GM12878 (cell line): Measurements from ENCODE around the gene NOXA1. TPM values are rescaled to one million over a fixed set of nuclear protein-coding genes. Genes with fewer than 3 reads are reported as not detected.

ENCODE experiments used
- ATAC-seq: fragments of 200-7000 bp; cut with Tn5 transposase; 3 replicates; pipeline ENCODE4 v1.9.1; 2020; ENCODE audit warnings: mild to moderate bottlenecking, moderate library complexity
- BruUV-seq: library from RNA; stranded (reverse); fragments of 400-500 nt; replicated peaks from 2 replicates; lab custom pipeline; 2021; lab: Mats Ljungman, UMichigan
- CTCF ChIA-PET: fragments of 300-600 bp; sonication (Branson Sonifier 250); formaldehyde crosslinking; extraction: SDS; loops from one replicate; lab custom pipeline; 2021; ENCODE audit warnings: inconsistent platforms; lab: Yijun Ruan, JAX
- POLR2A ChIA-PET: fragments of 350-600 bp; formaldehyde crosslinking; extraction: SDS; loops from one replicate; lab custom pipeline; 2021; ENCODE audit warnings: inconsistent platforms; lab: Charles Lee
- RAD21 ChIA-PET: fragments of 300-600 bp; sonication (Branson Sonifier 250); formaldehyde crosslinking; loops from one replicate; lab custom pipeline; 2023; ENCODE audit warnings: antibody characterized with exemption; ENCODE audit not compliant: unreplicated experiment; lab: Charles Lee
- SMC1A ChIA-PET: fragments of 300-600 bp; sonication (Branson Sonifier 250); formaldehyde crosslinking; loops from one replicate; lab custom pipeline; 2023; ENCODE audit not compliant: unreplicated experiment, uncharacterized antibody; lab: Charles Lee
- DNase-seq: peaks from one replicate; pipeline ENCODE4 v3.0.0-alpha.2; 2011; ENCODE audit warnings: low read depth, low spot score
- FAIRE-seq: peaks from 3 replicates; lab custom pipeline; 2011; peaks lifted over from hg19 to GRCh38; lab: Jason Lieb, UNC
- H2AFZ ChIP-seq: 2 replicates; pipeline ENCODE4 v1.6.0; 2011; ENCODE audit warnings: low read depth, low read length, control low read depth; ENCODE audit not compliant: control insufficient read depth
- H3K27ac ChIP-seq: 2 replicates; pipeline ENCODE4 v1.5.1; 2011; ENCODE audit warnings: control low read depth; ENCODE audit not compliant: control insufficient read depth, insufficient read depth
- H3K27me3 ChIP-seq, 2 experiments: replicated peaks in 1 of 2; 2 replicates each; pipeline versions ENCODE4 v1.6.0 to v1.6.1; 2011; ENCODE audit warnings: low read length in 1 of 2; ENCODE audit not compliant: control insufficient read depth in 2 of 2, insufficient read depth in 2 of 2
- H3K36me3 ChIP-seq, 2 experiments: 2 replicates each; pipeline ENCODE4 v1.5.1; 2011; ENCODE audit warnings: low read length in 1 of 2; ENCODE audit not compliant: control insufficient read depth in 2 of 2, insufficient read depth in 2 of 2
- H3K4me1 ChIP-seq: 2 replicates; pipeline ENCODE4 v1.6.1; 2011; ENCODE audit warnings: mild to moderate bottlenecking, low read length, moderate library complexity, mixed read lengths; ENCODE audit not compliant: control insufficient read depth, insufficient read depth
- H3K4me2 ChIP-seq: 2 replicates; pipeline ENCODE4 v1.6.0; 2011; ENCODE audit warnings: control low read depth; ENCODE audit not compliant: control insufficient read depth, insufficient read depth
- H3K4me3 ChIP-seq: fragments of 200-600 bp; sonication (generic); 2 replicates; pipeline ENCODE4 v1.5.1; 2016
- H3K79me2 ChIP-seq: 2 replicates; pipeline ENCODE4 v1.6.0; 2011; ENCODE audit warnings: low read length; ENCODE audit not compliant: control insufficient read depth, insufficient read depth
- H3K9ac ChIP-seq: 2 replicates; pipeline ENCODE4 v1.8.0; 2011; ENCODE audit warnings: low read length, control low read depth, mixed read lengths; ENCODE audit not compliant: control insufficient read depth, insufficient read depth
- H3K9me3 ChIP-seq: replicated peaks from 3 replicates; pipeline ENCODE4 v1.5.1; 2011; ENCODE audit warnings: mild to moderate bottlenecking, low read length; ENCODE audit not compliant: control insufficient read depth, insufficient read depth
- H4K20me1 ChIP-seq: 2 replicates; pipeline ENCODE4 v1.6.0; 2011; ENCODE audit not compliant: control insufficient read depth, insufficient read depth
- ATF7 ChIP-seq: fragments of 450-650 bp; IDR thresholded peaks from 2 replicates; pipeline ENCODE4 v1.6.1; 2016; ENCODE audit warnings: low read depth, mild to moderate bottlenecking
- BCL11A ChIP-seq: IDR thresholded peaks from 2 replicates; pipeline ENCODE4 v1.6.1; 2011; ENCODE audit warnings: low read depth, low read length
- BHLHE40 ChIP-seq, 2 experiments: fragments of 450-650 bp in 1 of 2; IDR thresholded peaks; 2 replicates each; pipeline ENCODE4 v1.6.1; 2011 to 2017; ENCODE audit warnings: low read depth in 2 of 2, borderline replicate concordance in 1 of 2, improper control_type of control experiment in 1 of 2, low read length in 1 of 2, mild to moderate bottlenecking in 1 of 2
- E2F4 ChIP-seq: IDR thresholded peaks from 2 replicates; pipeline ENCODE4 v1.6.1; 2012; ENCODE audit warnings: low read depth, low read length, improper control_type of control experiment
- EED ChIP-seq: sonication (generic); IDR thresholded peaks from 2 replicates; pipeline ENCODE4 v1.6.1; 2016; ENCODE audit warnings: antibody characterized with exemption, low read depth
- EGR1 ChIP-seq, 2 experiments: IDR thresholded peaks; 1 replicate in 1 of 2; 2 replicates in 1 of 2; pipeline ENCODE4 v1.6.1; 2011 to 2012; ENCODE audit warnings: low read depth in 2 of 2, low read length in 2 of 2, borderline replicate concordance in 1 of 2, mild to moderate bottlenecking in 1 of 2, moderate library complexity in 1 of 2
- GATAD2B ChIP-seq: fragments of 450-650 bp; conservative IDR thresholded peaks from 2 replicates; pipeline ENCODE4 v1.6.1; 2017; ENCODE audit warnings: low read depth, mild to moderate bottlenecking, moderate library complexity
- IKZF1 ChIP-seq: fragments of 450-650 bp; conservative IDR thresholded peaks from 2 replicates; pipeline ENCODE4 v1.6.1; 2017; ENCODE audit warnings: antibody characterized with exemption, mild to moderate bottlenecking
- IKZF2 ChIP-seq, 2 experiments: fragments of 450-650 bp; IDR thresholded peaks; 2 replicates each; pipeline ENCODE4 v1.6.1; 2017; ENCODE audit warnings: mild to moderate bottlenecking in 2 of 2, moderate library complexity in 2 of 2
- KAT2A ChIP-seq: conservative IDR thresholded peaks from 2 replicates; pipeline ENCODE4 v1.6.1; 2011; ENCODE audit warnings: low read depth, low read length; ENCODE audit not compliant: control insufficient read depth
- KDM1A ChIP-seq: fragments of 200-600 bp; sonication (generic); IDR thresholded peaks from 2 replicates; pipeline ENCODE4 v1.6.1; 2016; ENCODE audit warnings: borderline replicate concordance
- MEF2B ChIP-seq: fragments of 450-650 bp; IDR thresholded peaks from 2 replicates; pipeline ENCODE4 v1.6.1; 2018; ENCODE audit warnings: mild to moderate bottlenecking, moderate library complexity; ENCODE audit not compliant: partially characterized antibody, poor library complexity, severe bottlenecking
- POU2F2 ChIP-seq: IDR thresholded peaks from 3 replicates; pipeline ENCODE4 v1.6.1; 2011; ENCODE audit warnings: low read depth, mild to moderate bottlenecking, low read length, borderline replicate concordance
- RELB ChIP-seq: fragments of 450-650 bp; IDR thresholded peaks from 2 replicates; pipeline ENCODE4 v1.6.1; 2017; ENCODE audit warnings: low read depth, mild to moderate bottlenecking, moderate library complexity
- RUNX3 ChIP-seq: IDR thresholded peaks from 2 replicates; pipeline ENCODE4 v1.6.1; 2012; ENCODE audit warnings: low read length, inconsistent platforms
- SMARCA5 ChIP-seq: fragments of 450-650 bp; IDR thresholded peaks from 2 replicates; pipeline ENCODE4 v1.6.1; 2017; ENCODE audit warnings: mild to moderate bottlenecking
- STAT1 ChIP-seq: fragments of 450-650 bp; conservative IDR thresholded peaks from 2 replicates; pipeline ENCODE4 v1.6.1; 2014; ENCODE audit warnings: antibody characterized with exemption, mild to moderate bottlenecking
- ZNF622 ChIP-seq: fragments of 450-650 bp; IDR thresholded peaks from 2 replicates; pipeline ENCODE4 v1.6.1; 2017; ENCODE audit warnings: mild to moderate bottlenecking, inconsistent platforms
- WGBS: methylation state at CpG from one replicate; pipeline ENCODE4 v1.1.6; 2016; ENCODE audit warnings: low lambda C conversion rate; ENCODE audit not compliant: insufficient replicate concordance, insufficient coverage; ENCODE audit errors: missing lambda C conversion rate; 5-methylcytosine and 5-hydroxymethylcytosine counted together
- in situ Hi-C: fragments of 300-500 bp; cut with MboI; formaldehyde crosslinking; loops from 9 replicates; pipeline ENCODE4 v1.14.3; 2018; ENCODE audit warnings: mixed read lengths
- intact Hi-C: fragments of 100-400 bp; cut with micrococcal nuclease; formaldehyde crosslinking; loops from one replicate; pipeline ENCODE4 v1.14.2; 2022; ENCODE audit not compliant: unreplicated experiment
- polyA plus RNA-seq, 11 experiments: library from polyadenylated mRNA; depleted of rRNA in 4 of 11; unstranded in 6 of 11; stranded (reverse) in 5 of 11; fragments of >200 nt; fragmentation: Nextera tagmentation in 4 of 11; fragmentation: Illumina TruSeq in 1 of 11; extraction: Ambion mirVana in 4 of 11; extraction: Trizol in 1 of 11; gene quantifications; 1 replicate in 1 of 11; 2 replicates in 10 of 11; pipeline versions ENCODE4 v1.2.1 to v1.2.3, GENCODE V29; 2011 to 2016; ENCODE audit warnings: inconsistent platforms in 2 of 11, missing spikeins in 2 of 11, low read depth in 1 of 11
- total RNA-seq, 4 experiments: library from RNA; depleted of rRNA in 3 of 4; stranded (reverse); fragments of >200 nt in 3 of 4; fragmentation: Illumina TruSeq in 1 of 4; extraction: Trizol in 1 of 4; gene quantifications; 2 replicates each; pipeline versions ENCODE4 v1.2.1 to v1.2.3, GENCODE V29; 2013 to 2021

The NOXA1 gene
- total and polyA plus RNA-seq, 10 of the 15 experiments (the other 5 are each of a cell fraction or from before 2014, with no cell fraction given) = 0.08 to 0.20 TPM; not detected in 8

- TF ChIP-seq STAT1 (0 out of 2 replicates have a peak, but pooled peaks have one; percentile 22), KAT2A (no peak), ZNF622 (no peak)
Observed at GRCh38 chr9:137406876-137407589, 16.2 kb upstream of the NOXA1 start (continued).

- FAIRE-seq = no peak
- peak overlapping the region; percentile 82 for H3K4me2 ChIP-seq
- peak overlapping the region; percentile 55; the same call in 1 of the 2 replicates for H3K4me3 ChIP-seq
- DNase-seq = peak; percentile 26
- ChIA-PET RAD21 (interaction anchor here (0.6 to 1.2 kb wide), 4 partner anchors 146 to 171 kb away, joined by 3 to 4 read pairs (median 4); partner anchors contain the start of gene NELFB), POLR2A (interaction anchor here (0.7 to 1.3 kb wide), 4 partner anchors 12 to 164 kb away, joined by 3 read pairs; partner anchors contain the start of genes EXD3, NOXA1 and NRARP), CTCF (interaction anchor here (0.7 to 2.7 kb wide), 5 partner anchors 14 to 122 kb away, joined by 3 to 17 read pairs (median 4); partner anchors contain the start of gene NRARP), SMC1A (interaction anchor here (1.6 kb wide), 1 partner anchor 106 kb away, joined by 5 read pairs; the partner anchor contains the start of gene NRARP)
- in situ Hi-C loops (loop anchor here (5.0 kb wide), 1 partner anchor 115 kb away; no protein-coding TSS in a partner anchor), intact Hi-C loops (loop anchor here (2.0 kb wide), 1 partner anchor 105 kb away; the partner anchor contains the start of gene NRARP)
- H3K79me2 ChIP-seq = no peaks in the 10 kb centered on the region
- no peak overlapping the region; the same call in 1 of the 2 replicates for H2AFZ ChIP-seq
- peak; percentile 58 for ATAC-seq
- peaks cover 25% of the 10 kb centered on the region for H3K4me1 ChIP-seq
- peaks cover 5% of the 10 kb centered on the region; the same call in 1 of the 3 replicates for H3K9me3 ChIP-seq
- H3K36me3 ChIP-seq = no peaks in the 10 kb centered on the region; a peak in 1 of 4 replicates
- peak overlapping the region; percentile 39 for H3K27ac ChIP-seq
- no peaks in the 10 kb centered on the region for H4K20me1 ChIP-seq
- no TSS peak for BruUV-seq
- peak overlapping the region; percentile 44; the same call in 1 of the 2 replicates for H3K9ac ChIP-seq
- no peaks in the 10 kb centered on the region for H3K27me3 ChIP-seq
- WGBS = 0% methylated on average over 26 of the region's 31 CpGs
- TF ChIP-seq KDM1A = no peak
- TF ChIP-seq ATF7 = 0 out of 2 replicates have a peak, but pooled peaks have one; percentile 28
- TF ChIP-seq EED = peak; percentile 50; the same call in 1 of the 2 replicates
- TF ChIP-seq RUNX3 = 0 out of 2 replicates have a peak, but pooled peaks have one; percentile 9
- TF ChIP-seq BHLHE40 (IDR thresholded peaks at IDR 0.05; ENCODE audit: borderline replicate concordance in 1 of 2, low read depth in 2 of 2, low read length in 1 of 2) = peak; percentile 91 to 96
- peak; percentile 41; the same call in 1 of the 2 replicates for TF ChIP-seq RELB
- TF ChIP-seq IKZF1 = peak; percentile 45
- no peak for TF ChIP-seq POU2F2
- TF ChIP-seq E2F4 = no peak
- TF ChIP-seq EGR1 (IDR thresholded peaks at IDR 0.05; ENCODE audit: borderline replicate concordance in 1 of 2, low read depth in 2 of 2, low read length in 2 of 2) = peak in 1 of 2 experiments; percentile 91; a peak in 2 of 3 replicates
- TF ChIP-seq SMARCA5 = no peak
- TF ChIP-seq IKZF2 (IDR thresholded peaks at IDR 0.05) = peak; percentile 15 to 35; a peak in 2 of 4 replicates
- TF ChIP-seq MEF2B = peak; percentile 71
- 0 out of 2 replicates have a peak, but pooled peaks have one; percentile 29 for TF ChIP-seq BCL11A
- 0 out of 2 replicates have a peak, but pooled peaks have one; percentile 27 for TF ChIP-seq GATAD2B
Observed at GRCh38 chr9:137407590-137408300, 15.4 kb upstream of the NOXA1 start.
